ENCODE results near the gene STIM1.
A peak's percentile ranks its signal among the peaks of the same experiment; 100 is the strongest.

Gene STIM1

DNA sequence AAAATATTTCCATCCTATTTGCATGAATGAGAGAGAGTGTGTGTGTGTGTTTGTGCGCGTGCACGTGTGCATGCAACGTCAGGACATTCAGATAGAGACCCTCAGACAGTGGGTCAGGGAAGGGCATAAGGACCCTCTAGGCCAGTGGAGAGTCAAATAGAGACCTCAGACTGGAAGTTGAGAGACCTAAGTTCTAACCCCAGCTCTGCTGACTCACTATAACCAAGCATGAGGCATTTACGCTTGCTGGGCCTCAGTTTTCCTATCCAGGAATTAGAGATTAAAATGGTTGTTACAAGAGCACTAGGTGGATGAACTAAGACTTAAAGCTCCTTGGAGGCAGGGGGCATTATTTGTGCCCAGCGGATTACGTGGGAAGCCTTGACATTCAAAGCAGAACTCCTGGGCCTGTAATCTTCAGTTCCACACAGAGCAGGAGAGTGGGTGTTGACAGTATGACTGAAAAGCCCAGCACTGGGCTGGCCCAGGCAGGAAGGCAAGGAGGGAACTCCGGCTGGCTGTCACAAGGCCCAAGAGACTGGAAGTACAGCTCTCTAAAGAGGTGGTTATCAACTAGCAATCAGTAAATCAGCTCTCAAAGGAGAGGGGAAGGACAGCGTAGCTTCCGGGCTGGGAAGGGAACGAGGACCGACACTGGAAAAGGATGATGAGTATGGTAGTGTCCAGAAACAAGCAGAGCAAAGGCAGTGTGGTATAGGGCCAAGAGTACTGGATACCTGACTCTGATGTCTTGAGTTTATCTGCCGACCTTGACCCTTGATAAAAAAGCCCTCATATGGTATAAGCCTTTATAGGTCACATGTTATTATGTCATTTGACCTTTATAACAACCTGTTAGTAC, 23.9 kb upstream of the STIM1 start:
- DNase-seq, result peak; percentile 82 to 96

DNA sequence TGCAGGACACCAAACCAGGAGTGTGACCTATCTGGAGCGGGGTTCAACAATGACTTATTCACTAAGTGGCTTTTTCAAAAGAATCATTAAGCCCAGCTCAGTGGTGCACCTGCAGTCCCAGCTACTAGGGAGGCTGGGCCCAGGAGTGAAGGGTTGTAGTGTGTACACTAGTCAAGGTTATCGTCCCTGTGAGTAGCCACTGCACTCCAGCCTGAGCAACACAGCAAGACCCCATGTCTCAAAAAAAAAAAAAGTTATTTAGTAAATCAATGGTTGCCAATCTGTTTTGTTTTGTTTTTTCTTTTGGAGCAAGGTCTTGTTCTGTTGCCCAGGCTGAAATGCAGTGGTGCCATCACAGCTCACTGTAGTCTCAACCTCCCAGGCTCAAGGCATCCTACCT, 22.6 kb upstream of the STIM1 start:
- no peak for DNase-seq

DNA sequence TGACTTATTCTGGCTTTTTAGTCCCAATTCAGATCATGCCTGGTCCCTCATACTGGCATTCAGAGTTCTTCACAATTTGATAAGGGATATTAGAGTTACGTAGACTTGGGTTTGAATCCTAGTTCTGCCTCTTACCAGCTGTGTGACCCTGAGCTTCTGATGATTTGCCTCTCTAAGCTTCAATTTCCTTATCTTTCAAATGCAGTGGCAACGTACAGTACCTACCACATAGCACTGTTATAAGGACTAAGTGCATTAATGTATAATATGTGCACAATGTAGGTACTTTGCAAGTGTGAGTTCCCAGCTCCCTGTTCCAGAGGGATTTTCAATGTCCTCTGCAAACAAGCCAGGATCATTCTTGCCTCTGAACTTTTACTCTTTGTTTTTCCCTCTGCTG, 22.0 kb upstream of the STIM1 start:
- DNase-seq, result no peak

DNA sequence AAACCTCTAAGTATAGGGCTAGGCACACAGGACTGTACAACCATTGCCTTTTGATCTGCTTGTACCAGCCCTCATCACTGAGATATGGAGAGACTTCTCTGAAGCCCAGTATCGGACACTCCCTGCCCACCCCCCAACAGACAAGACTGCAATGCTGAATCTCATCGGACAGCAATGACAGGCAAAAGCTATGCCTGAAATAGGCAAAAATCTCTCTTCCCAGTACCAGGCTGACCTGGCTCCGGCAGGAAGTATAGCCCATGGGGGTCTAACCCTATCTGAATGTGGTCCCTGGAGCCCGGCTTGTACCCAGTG, 21.2 kb upstream of the STIM1 start:
- DNase-seq, result no peak

DNA sequence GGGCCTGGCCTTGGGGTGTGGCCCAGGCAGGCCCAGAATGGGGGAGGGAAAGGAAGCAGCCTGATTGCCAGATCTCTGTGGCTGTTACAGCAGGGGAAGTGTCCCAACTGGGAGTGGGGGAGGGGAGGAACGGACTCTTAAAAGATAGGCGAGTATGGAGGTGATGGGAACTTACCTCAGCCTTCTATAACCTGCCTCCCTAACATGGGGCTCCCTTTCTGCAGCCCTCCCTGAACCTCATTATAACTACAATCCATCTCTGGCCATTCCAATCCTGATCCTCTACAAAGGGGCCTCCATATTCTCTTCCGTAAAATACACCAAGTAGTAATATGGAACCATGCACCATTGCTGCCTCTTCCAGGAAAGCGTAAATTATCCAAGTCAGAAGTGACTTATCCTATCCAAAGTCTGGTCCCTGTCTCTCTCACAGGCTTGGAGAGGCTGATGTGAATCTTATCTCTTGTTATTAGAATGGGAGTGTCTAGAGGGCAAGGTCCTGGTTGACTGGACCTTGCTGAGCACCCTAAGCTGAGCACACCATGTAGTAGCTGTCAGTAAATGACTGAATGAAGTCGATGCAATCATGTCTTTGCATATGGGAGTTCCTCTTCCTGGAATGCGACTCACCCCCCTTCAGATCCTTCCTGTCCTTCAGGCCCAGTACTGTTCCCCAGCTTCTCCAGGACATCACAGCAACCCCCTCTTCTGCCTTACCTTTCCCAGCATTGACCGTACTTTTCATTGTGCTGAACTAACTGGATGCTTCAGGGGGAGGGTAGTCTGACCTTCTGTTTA, 20.6 kb upstream of the STIM1 start:
- peak; percentile 87 to 88 for DNase-seq

DNA sequence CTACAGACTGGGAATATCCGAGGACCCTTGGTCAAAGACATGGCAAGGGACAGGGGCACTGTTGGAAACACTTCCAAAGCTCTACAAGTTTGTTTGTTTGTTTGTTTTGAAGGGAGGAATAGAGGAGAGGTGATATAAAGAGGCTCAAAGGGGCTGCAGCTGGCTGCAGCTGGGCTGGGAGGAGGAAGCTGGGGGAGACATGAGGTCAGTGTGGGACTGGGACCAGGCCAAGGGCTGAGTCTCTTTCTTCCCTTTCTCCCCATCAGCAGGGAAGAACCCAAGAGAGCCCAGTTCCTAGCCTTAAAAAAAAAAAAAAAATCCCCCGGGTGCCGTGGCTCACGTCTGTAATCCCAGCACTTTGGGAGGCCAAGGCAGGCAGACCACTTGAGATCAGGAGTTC, 19.7 kb upstream of the STIM1 start:
- DNase-seq, result peak in 1 of 2 donors; percentile 23

DNA sequence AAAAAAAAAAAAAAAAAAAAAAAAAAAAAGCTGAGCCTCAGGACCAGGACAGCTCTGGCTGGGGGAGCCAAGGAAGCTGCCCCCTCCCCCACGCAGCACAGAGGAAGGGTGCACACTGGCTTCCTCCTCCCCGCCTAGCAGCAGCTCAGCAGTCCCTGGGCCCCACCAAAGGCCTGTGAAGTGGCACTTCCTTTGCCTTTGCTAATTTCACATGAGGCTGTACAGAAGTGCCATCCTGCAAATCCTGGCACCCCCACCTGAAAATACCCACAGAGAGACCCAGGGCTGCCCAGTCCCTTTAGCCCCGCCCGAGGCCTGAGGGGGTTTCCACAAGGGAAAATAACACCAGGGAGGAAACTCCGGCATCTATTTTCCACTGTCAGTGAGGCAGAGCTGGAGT, 18.6 kb upstream of the STIM1 start:
- peak; percentile 80 to 96 for DNase-seq

DNA sequence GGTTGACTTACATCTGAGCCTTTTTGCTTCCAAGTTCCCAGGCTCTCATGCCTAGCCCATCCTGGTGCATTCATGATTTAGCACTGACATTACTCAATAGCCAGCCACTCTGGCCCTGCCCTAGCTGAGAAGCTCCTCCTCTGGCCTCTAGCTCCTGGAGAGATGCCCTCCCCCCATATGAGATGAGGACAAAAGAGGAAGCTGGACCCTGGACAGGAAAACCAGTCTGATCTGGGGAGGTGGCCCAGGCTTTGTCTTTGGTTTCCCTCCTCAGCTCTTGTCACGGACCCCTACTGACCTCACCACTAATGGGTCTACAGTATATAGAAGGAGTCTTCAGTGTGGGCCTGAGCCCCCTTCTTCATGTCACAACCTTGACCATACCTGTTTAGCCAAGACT, 17.7 kb upstream of the STIM1 start:
- DNase-seq, result peak; percentile 89 to 96

DNA sequence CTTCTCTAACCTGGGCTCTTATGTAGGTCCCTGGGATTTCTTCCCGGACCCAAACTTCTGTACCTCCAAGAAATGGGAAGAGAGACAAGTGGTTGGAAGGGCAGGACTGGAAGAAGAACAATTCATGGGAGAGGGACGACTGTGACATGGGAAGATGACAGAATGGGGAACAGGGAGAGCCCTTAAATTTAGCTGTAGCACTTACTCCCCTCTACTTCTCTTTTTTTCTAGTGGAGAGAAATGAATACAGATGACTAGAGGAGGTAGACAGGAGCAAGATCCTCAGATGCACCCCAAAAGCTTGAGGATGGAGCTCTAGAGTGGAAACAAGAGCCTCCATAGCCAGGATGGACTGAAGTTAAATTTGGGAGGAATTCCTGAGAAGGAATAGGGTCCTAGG, 17.0 kb upstream of the STIM1 start:
- peak in 1 of 2 donors; percentile 41 for DNase-seq

DNA sequence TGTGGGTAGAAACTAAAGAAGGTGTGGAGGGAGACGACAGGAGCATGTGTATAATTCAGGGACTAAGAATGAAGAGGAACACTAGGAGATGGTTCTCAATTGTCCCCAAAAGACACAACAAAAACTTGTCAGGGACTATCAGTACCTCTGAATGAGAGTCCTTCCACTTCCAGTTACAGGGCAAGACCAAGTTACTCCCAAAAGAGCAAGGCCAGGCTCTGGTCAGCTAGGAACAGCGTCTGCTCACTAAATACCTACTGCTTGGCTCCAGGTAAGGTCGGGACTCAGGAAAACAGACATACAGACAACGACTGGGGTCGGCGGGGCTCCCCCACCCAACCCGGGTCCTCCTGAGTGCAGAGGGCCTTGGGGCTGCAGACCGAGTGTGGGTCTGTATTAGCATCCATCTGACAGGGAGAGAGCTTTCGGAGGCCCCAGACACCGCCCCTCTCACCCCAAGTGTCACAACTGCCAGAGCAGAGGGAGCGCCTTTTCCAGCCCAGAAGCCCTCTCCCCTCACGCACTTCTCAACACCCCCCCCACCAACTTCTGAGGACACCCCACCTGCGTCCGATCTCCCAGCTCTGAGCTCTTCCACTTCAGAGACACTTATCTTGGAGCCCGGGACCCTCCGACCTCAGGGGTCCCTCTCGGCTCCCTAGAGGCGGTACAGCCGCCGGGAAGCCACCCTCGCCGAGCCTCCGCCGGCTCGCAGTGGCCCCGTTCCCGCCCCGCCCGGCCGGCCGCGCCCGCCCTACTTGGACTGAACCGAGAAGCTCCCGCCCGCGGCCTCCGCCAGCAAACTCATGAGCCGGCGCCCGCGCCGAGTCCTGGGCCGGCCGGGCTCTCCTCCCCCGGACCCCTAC, 15.2 kb upstream of the STIM1 start:
- DNase-seq, result peak in 1 of 2 donors; percentile 34

DNA sequence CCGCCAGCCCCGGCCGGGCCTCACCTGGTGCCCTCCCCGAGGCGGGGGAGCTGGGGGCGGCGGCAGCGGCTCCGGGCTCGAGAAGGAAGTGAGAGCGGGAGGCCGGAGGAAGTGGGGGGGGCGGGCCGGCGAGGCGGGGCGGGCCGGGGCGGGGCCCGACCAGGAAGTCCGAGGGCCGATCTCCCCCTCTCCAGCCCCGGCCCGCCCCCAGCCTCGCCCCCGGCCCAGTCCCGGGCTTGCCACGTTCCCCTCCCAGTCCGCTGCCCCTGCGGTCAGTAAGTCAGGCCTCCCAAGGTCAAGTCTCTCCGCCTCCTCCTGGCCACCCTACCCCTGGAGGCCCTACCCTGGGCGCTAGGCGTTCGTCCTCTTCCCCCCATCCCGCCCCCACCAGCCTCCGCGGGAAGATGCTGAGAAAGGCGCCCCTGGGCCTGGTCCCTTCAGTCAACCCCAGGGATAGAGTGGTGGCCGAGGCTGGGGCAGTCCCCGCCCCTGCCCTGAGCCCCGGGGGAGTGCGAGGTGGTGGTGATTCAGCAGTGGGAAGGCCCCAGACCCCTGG, 14.5 kb upstream of the STIM1 start, which contains the start of gene RHOG:
Gene RHOG, minus strand, starts transcription at position 90 of the 556 bp plus-strand sequence. CDS start 12,821 bp downstream, outside the sequence.
- DNase-seq, result peak; percentile 72 to 99

DNA sequence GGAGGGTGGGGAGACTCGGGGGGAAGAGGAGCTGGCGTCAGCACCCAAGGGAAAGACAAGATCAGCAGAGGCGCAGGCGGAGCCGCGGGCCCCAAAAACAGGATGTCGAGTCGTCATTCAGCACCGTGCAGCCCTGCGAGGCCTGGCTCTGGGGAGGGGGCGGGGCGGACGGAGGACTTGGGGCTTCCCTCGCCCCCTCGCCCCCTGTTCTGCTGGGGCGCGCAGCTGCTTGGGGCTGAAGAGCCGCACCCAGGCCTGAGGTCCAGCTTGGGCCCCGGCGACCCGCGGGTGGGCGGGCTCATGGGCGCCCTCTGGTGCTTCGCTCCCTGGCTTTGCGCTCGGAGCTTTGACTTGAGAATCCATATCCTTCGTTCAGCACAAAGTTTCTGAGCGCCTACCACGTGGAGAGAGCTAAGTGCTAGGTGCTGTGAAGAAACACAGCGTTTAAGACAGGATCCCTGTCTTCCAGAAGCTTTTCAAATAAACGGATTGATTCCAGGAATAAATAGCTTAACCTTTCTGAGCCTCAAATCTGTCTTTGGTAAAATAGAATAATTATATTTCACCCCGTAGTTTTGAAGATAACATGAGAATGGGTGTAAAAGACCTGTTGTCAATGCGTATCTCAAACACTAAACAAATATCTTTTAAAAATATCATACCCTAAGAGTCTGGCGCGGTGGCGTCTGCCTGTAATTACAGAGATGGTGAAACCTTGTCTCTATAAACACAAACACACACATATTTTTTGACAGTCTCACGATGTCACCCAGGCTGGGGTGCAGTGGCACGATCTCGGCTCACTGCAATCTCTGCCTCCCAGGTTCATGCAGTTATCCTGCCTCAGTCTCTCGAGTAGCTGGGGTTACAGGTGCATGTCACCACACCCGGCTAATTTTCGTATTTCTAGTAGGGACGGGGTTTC, 13.8 kb upstream of the STIM1 start:
- DNase-seq, result peak; percentile 27 to 92

DNA sequence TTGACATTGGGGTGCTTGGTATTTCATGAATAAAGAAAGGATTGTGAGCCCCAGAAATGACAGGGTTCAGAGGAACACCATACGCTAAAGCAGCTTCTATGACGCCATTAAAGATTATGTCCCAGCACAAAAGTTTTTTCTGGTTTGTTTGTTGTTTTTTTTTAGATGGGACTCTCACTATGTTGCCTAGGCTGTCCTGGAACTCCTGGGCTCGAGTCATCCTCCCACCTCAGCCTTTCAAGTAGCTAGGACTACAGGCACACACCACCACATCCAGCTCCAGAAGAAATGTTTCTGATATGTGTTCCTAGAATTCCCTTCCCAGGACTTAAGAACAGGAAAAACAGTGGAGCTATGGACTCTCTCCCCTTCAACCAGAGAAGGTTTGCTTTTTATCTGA, 12.1 kb upstream of the STIM1 start:
- DNase-seq, result peak in 1 of 2 donors; percentile 55

DNA sequence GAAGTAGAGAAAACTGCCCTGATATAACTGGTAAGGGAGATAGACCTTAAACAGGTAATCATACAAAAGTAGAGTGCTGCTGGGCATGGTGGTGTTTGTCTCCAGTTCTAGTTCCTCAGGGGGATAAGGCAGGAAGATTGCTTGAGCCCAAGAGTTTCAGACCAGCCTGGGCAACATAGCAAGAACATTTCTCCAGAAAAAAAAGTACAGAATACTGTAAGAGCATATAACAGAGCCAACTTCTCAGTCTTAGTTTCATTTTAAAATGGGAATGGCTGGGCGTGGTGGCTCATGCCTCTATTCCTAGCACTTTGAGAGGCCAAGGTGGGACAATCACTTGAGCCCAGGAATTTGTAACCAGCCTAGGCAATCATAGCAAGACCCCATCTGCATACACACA, 10.2 kb upstream of the STIM1 start:
- peak; percentile 63 to 77 for DNase-seq

DNA sequence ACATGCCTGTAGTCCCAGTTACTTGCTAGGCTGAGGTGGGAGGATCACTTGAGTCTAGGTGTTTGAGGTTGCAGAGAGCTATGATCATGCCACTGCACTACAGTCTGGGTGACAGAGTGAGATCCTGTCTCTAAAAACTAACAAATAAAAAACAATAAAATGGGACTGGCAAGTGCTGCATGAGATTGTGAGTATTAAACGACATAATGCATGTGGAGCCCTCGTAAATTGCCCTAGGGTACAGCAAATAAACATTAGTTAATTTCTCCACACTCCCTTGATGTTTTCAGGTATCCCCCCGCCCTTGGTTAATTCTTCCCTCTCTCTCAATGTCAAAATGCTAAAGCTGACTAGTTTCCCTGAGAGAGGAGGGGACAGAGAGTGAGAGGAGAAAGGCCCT, 9.8 kb upstream of the STIM1 start:
- no peak for DNase-seq

DNA sequence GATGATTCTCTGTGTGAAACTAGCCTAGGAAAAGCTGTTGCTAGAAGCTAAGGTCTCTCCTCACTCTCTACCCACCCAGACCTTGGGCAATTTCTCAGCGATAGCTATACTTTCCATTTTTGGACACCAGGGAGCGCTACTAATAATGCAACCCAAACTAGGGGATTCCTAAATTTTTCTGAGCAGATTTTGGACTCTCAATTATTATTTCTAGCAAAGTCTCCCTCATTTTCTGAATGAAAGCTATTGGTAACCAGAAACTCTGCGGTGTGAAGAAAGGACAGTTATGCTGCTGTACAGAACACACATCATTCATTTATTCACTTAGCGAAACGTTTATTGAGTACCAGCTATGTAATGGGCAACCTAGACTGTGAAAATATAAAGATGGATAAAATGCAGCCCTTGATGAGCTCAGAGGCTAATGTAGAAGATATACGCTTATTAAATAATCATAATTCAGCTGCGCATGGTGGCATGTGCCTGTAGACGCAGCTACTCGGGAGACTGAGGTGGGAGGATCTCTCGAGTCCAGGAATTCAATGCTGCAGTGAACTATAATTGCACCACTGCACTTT, 6.1 kb upstream of the STIM1 start:
- DNase-seq, result peak; percentile 52 to 85

DNA sequence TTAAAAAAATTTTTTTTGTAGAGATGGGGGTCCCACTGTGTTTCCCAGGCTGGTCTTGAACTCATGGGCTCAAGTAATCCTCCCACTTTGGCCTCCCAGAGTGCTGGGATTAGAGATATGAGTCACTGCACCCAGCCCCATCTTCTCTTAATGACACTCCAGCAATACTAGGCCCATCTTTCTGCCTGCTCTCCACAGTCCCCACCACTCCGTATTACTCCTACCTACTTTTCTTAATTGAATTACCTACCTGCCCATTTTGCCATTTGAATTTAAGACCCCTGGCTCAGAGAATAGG, 2.0 kb upstream of the STIM1 start:
- DNase-seq, result no peak

DNA sequence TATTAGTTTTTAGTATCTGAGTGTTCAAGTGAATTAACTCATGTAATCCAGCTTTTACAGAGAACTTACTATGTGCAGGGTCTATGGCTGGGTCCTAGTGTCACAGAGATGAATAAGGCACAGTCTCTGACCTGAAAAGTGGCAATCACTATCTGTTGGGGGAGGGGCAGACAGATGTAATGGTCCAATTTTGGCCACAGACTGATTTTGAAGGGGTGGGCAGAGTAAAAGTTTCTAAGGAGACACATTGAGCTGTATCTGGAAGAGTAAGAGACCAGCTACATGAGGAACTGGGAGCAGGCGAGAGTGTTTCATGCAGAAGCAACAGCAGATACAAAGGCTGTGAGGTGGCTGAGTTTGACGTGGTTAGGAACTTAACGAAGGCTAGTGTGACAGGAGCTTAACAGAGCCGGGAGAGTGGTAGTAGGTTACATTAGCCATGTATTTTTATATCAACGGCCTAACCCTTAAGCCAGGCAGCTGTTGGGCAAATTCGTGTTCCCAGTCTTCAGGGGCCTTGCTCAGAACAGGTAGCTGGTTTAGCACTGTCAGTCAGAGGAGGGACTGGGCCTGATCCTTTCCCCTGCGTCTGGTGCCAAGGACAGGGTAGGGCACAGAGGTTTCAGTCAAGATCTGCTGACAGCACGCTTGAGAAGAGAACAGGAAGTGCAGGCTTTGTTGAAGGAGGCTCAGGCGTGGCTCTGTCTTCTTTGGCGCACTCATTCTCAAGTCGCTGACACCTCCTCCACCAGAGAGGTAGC, 1.4 kb upstream of the STIM1 start:
- DNase-seq, result peak; percentile 58 to 65

DNA sequence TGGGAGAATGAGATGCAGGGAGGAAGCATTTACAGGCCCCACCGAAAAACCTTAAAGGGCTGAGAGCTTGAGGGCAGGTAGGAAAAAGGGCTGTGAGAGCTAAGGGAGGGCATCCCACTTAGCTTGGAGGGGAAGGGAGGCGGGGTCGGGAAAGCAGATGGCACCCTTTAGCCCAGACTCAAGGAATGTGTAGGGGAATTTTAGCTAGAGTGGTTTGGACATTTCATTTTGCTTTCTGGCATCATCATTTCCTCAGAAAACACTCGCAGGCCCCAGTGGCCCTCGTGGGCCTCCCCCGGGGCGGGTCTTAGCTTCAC, 846 bp upstream of the STIM1 start:
- DNase-seq, result no peak

DNA sequence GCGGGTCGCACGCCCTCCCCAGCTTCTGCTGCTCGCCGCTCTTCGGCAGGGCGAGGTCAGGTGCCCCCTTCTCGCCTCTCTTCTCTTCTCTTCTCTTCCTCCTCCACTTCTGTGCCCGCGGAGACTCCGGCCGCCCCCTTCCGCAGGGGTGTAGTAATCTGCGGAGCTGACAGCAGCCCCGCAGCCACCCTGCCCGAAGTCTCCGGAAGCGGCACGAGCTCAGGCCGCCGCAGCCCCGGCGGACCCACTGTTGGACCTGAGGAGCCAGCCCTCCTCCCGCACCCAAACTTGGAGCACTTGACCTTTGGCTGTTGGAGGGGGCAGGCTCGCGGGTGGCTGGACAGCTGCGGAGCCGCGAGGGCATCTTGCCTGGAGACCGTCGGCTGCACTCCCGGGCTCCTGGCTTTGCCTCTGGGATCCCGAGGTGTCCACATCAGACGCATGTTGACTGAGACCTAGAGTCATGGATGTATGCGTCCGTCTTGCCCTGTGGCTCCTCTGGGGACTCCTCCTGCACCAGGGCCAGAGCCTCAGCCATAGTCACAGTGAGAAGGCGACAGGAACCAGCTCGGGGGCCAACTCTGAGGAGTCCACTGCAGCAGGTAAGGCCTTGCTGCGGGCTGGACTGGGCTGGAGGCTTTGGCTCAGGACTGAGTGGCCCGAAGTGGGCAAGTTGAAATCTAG, 486 bp downstream of the STIM1 start:
- DNase-seq, result peak in 1 of 2 donors; percentile 34

All from inflammatory macrophage treated with lipopolysaccharide for 1 hour (primary cell).